Measurements from ENCODE around the gene NPLOC4. TPM values are rescaled to one million over a fixed set of nuclear protein-coding genes. Genes with fewer than 3 reads are reported as not detected.

NPLOC4 gene
- total and polyA plus RNA-seq, 2 experiments from 2014 or later, result 51.4 to 64.6 TPM

GRCh38 chr17:81513753-81514488 is 123.0 kb downstream of the NPLOC4 start:
- H3K4me1 ChIP-seq (ENCODE audit: insufficient read depth), result peaks cover 25% of the 10 kb centered on the region
- peaks cover 70% of the 10 kb centered on the region for H3K79me2 ChIP-seq (ENCODE audit: insufficient read depth)
- 0 out of 2 replicates have a peak overlapping the region, but pooled peaks have one; percentile 4 for H2AFZ ChIP-seq
- H3K36me3 ChIP-seq (ENCODE audit: low read depth), result peaks cover 31% of the 10 kb centered on the region
- WGBS, 2 experiments (ENCODE audit: low coverage in 1 of 2, low lambda C conversion rate in 2 of 2, missing lambda C conversion rate in 2 of 2), result 2% methylated on average over 34 to 57 of the region's 64 CpGs
- H3K27ac ChIP-seq, result peak overlapping the region; percentile 82
- peak; percentile 94 for DNase-seq
- peaks cover 49% of the 10 kb centered on the region for H3F3A ChIP-seq (ENCODE audit: insufficient read depth)
- peak overlapping the region; percentile 81 for H3K9ac ChIP-seq
- H3K4me2 ChIP-seq (ENCODE audit: unreplicated experiment), result peak overlapping the region; percentile 91
- H3K9me3 ChIP-seq (ENCODE audit: low read depth), result no peaks in the 10 kb centered on the region
- H4K20me1 ChIP-seq (ENCODE audit: insufficient read depth), result peaks cover 26% of the 10 kb centered on the region; the same call in 1 of the 2 replicates
- TF ChIP-seq EZH2 (IDR thresholded peaks at IDR 0.05; ENCODE audit: insufficient read depth, poor library complexity, severe bottlenecking), result no peak
- no peak for TF ChIP-seq EZH2phosphoT487 (IDR thresholded peaks at IDR 0.05; ENCODE audit: insufficient read depth, low read depth)
- no peaks in the 10 kb centered on the region for H3K27me3 ChIP-seq (replicated peaks; ENCODE audit: insufficient read depth)
- H3K9me2 ChIP-seq (ENCODE audit: insufficient read depth), result no peaks in the 10 kb centered on the region
- peak overlapping the region; percentile 87 for H3K4me3 ChIP-seq
- in situ Hi-C loops (cut with MboI), result no loop called here

DNA sequence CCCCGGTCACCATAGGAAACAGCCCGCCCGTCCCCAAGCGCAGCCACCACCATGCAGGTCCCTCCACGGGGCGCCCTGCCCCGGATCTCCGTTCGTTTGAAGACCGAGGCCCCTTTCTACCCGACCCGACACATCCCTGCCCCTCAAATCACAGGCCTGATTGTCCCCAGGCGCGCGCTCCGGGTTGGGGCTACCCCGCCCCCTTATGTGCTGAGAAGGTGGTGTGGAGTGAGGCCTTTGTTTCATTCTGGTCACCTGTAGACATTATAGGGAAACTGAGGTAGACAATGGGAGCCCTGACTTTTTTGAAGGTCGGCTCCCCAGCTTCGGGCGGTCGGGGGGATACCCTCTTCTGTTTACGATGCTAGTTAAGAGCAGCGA is 123.5 kb downstream of the NPLOC4 start:
- H3K36me3 ChIP-seq (ENCODE audit: low read depth), result peaks cover 34% of the 10 kb centered on the region
- peak overlapping the region; percentile 91 for H3K4me2 ChIP-seq (ENCODE audit: unreplicated experiment)
- H4K20me1 ChIP-seq (ENCODE audit: insufficient read depth), result peaks cover 28% of the 10 kb centered on the region; the same call in 1 of the 2 replicates
- H3K9ac ChIP-seq, result peak overlapping the region; percentile 81
- TF ChIP-seq EZH2phosphoT487 (IDR thresholded peaks at IDR 0.05; ENCODE audit: insufficient read depth, low read depth) (no peak), EZH2 (IDR thresholded peaks at IDR 0.05; ENCODE audit: insufficient read depth, poor library complexity, severe bottlenecking) (no peak)
- H3K4me3 ChIP-seq, result peak overlapping the region; percentile 87
- peaks cover 75% of the 10 kb centered on the region for H3K79me2 ChIP-seq (ENCODE audit: insufficient read depth)
- peaks cover 54% of the 10 kb centered on the region for H3F3A ChIP-seq (ENCODE audit: insufficient read depth)
- peak overlapping the region; percentile 4; the same call in 1 of the 2 replicates for H2AFZ ChIP-seq
- peak; percentile 73 for DNase-seq
- in situ Hi-C loops (cut with MboI), result no loop called here
- no peaks in the 10 kb centered on the region for H3K9me2 ChIP-seq (ENCODE audit: insufficient read depth)
- peaks cover 22% of the 10 kb centered on the region for H3K4me1 ChIP-seq (ENCODE audit: insufficient read depth)
- WGBS, 2 experiments (ENCODE audit: low coverage in 1 of 2, low lambda C conversion rate in 2 of 2, missing lambda C conversion rate in 2 of 2), result 0 to 4% methylated on average over 23 of the region's 23 CpGs
- no peaks in the 10 kb centered on the region for H3K9me3 ChIP-seq (ENCODE audit: low read depth)
- H3K27me3 ChIP-seq (replicated peaks; ENCODE audit: insufficient read depth), result no peaks in the 10 kb centered on the region
- peak overlapping the region; percentile 82 for H3K27ac ChIP-seq

DNA sequence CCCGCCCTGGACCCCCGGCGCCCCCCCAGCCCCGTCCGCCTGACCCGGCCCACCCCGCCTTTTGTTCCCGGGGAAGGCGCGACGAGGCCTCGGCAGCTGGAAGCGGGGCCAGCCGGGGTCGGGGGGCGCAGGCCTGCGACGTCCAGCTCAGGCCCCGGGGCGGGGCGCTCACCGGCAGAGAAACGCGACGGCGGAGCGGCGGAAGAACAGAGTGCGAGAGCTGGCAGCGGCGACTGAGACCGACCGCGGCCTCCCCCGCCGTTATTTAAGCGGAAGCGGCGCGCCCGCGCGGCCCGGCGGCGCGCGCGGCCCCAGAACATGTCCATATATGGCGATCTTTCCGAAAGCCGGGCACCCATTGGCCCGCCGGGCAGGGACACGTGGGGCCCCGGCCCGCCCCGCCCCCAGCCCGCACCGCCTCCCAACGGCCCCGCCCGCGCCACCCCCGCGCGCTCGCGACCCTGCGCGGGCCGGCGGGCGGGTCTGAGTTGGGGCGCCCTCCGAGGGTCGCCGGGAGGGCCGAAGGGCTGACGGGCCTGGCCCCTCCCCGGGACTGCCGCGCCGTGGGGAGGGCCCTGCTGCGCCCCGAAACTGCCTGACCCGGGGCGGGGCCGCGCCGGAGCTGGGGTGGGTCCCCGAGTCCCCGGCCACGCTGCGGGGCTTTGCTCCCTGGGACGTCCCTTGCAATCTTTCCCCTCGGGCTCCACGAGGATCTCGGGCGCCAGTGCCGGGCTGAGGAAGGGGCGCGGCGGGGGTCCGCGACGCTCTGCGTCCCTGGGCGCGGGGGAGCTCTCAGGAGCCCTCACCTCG is 124.1 kb downstream of the NPLOC4 start, which contains the start of gene ACTG1:
ACTG1 (minus strand) TSS at position 238 of the 810 bp plus-strand sequence. CDS start 445 bp downstream, outside the sequence.
- Histone ChIP-seq H3K27me3 (replicated peaks; ENCODE audit: insufficient read depth) (no peaks in the 10 kb centered on the region), H3K9me3 (ENCODE audit: low read depth) (no peaks in the 10 kb centered on the region), H4K20me1 (ENCODE audit: insufficient read depth) (peaks cover 30% of the 10 kb centered on the region; the same call in 1 of the 2 replicates), H3F3A (ENCODE audit: insufficient read depth) (peaks cover 60% of the 10 kb centered on the region), H3K4me3 (peak within 1 kb of the TSS; percentile 97), H3K9me2 (ENCODE audit: insufficient read depth) (no peaks in the 10 kb centered on the region), H3K79me2 (ENCODE audit: insufficient read depth) (peaks cover 69% of the 10 kb centered on the region), H3K4me2 (ENCODE audit: unreplicated experiment) (peak within 1 kb of the TSS; percentile 95), H2AFZ (peak within 1 kb of the TSS; percentile 4; the same call in 1 of the 2 replicates), H3K9ac (peak within 1 kb of the TSS; percentile 89), H3K27ac (peak within 1 kb of the TSS; percentile 82), H3K4me1 (ENCODE audit: insufficient read depth) (peaks cover 16% of the 10 kb centered on the region), H3K36me3 (ENCODE audit: low read depth) (peaks cover 34% of the 10 kb centered on the region)
- in situ Hi-C loops (cut with MboI), result no loop called here
- peak; percentile 97 for DNase-seq
- TF ChIP-seq EZH2 (IDR thresholded peaks at IDR 0.05; ENCODE audit: insufficient read depth, poor library complexity, severe bottlenecking) (no peak), EZH2phosphoT487 (IDR thresholded peaks at IDR 0.05; ENCODE audit: insufficient read depth, low read depth) (no peak)
- WGBS, 2 experiments (ENCODE audit: low coverage in 1 of 2, low lambda C conversion rate in 2 of 2, missing lambda C conversion rate in 2 of 2), result 1 to 2% methylated on average over 26 to 68 of the region's 111 CpGs

All from GM23248 (cell line).